SK-N-SH treated with all-trans-retinoic acid at 6 μM for 48 hours (cell line): Measurements from ENCODE around the gene FLRT3.

Experiments
- CSDC2 ChIP-seq: fragments of 250-450 bp; sonication (Bioruptor Pico); IDR thresholded peaks from 2 replicates; pipeline ENCODE4 v1.5.0; 2020; ENCODE audit warnings: mild to moderate bottlenecking, moderate library complexity
- ZFP30 ChIP-seq: fragments of 450-650 bp; formaldehyde crosslinking; IDR thresholded peaks from 2 replicates; pipeline ENCODE4 v1.5.0; 2022; ENCODE audit warnings: mild to moderate bottlenecking, moderate library complexity

DNA sequence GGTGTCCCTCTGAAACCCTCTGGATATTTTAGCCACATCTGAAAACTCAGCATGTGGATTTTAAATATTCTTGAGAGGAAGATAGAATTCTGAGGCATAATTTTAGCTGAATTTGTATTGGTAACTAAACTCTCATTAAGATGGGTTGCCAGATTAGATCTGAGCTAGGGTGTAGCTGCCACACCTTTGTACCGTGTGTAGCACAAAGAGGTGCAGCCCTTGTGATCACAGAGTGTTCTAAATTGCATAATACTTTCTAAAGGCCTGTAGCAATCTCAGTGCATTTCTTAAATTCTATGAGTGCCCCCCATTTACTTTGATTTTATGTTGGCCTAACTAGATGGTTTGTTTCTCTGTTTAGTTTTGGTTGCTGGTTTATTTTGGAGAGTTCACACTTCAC lies 53.0 kb downstream of the FLRT3 start:
- no peak for TF ChIP-seq ZFP30 (CRISPR knock-in tag)
- no peak for TF ChIP-seq CSDC2 (CRISPR knock-in tag)
